Activated T-helper 1 cell treated with anti-CD3 and anti-CD28 coated beads, Interleukin-12 subunit alpha, Interleukin-12 subunit beta, Interleukin-2, Interleukin-4 antibody, amounts not matched to agents 30 ng/mL and 10 ng/mL and 1 ng/mL, durations not matched to agents 14 hours and 24 hours and 36 hours (primary cell): Measurements from ENCODE around the gene GGT1. TPM values are rescaled to one million over a fixed set of nuclear protein-coding genes. Genes with fewer than 3 reads are reported as not detected.
"Not testable (repeated sequence)": the region's sequence is repeated elsewhere in the genome, so short reads cannot be mapped to it uniquely, and the experiment has no call there.

ENCODE experiments used
- DNase-seq: peaks from one replicate; pipeline ENCODE4 v3.0.0; 2021; ENCODE audit warnings: low spot score
- H3K27ac Mint-ChIP-seq: one replicate; pipeline ENCODE4 v1.8.0; 2021; ENCODE audit warnings: mild to moderate bottlenecking, mixed read lengths
- H3K27me3 Mint-ChIP-seq: one replicate; pipeline ENCODE4 v1.8.0; 2022; ENCODE audit warnings: mild to moderate bottlenecking, moderate library complexity, mixed read lengths; ENCODE audit not compliant: insufficient read depth
- H3K36me3 Mint-ChIP-seq: one replicate; pipeline ENCODE4 v1.8.0; 2021; ENCODE audit warnings: low read depth, mixed read lengths
- H3K4me1 Mint-ChIP-seq: one replicate; pipeline ENCODE4 v1.8.0; 2021; ENCODE audit warnings: low read depth, mixed read lengths
- H3K4me3 Mint-ChIP-seq: one replicate; pipeline ENCODE4 v1.8.0; 2021; ENCODE audit warnings: mild to moderate bottlenecking, moderate library complexity, mixed read lengths
- H3K9me3 Mint-ChIP-seq: one replicate; pipeline ENCODE4 v1.8.0; 2021; ENCODE audit warnings: mixed read lengths
- intact Hi-C: fragments of 100-400 bp; cut with micrococcal nuclease; formaldehyde crosslinking; loops from one replicate; pipeline ENCODE4 v1.15.1; 2024
- total RNA-seq: library from RNA; stranded (reverse); gene quantifications from 2 replicates; pipeline ENCODE4 v1.2.3, GENCODE V29; 2022

The GGT1 gene
- total RNA-seq, 1 donor from 2014 or later, result 61.0 TPM

GRCh38 chr22:24597076-24597475, 5.9 kb upstream of the GGT1 start:
- H3K36me3 Mint-ChIP-seq, H3K9me3 Mint-ChIP-seq, H3K27me3 Mint-ChIP-seq, intact Hi-C loops, H3K4me3 Mint-ChIP-seq, DNase-seq, H3K27ac Mint-ChIP-seq: not testable (repeated sequence)
- peaks cover 15% of the 10 kb centered on the region for H3K4me1 Mint-ChIP-seq

DNA sequence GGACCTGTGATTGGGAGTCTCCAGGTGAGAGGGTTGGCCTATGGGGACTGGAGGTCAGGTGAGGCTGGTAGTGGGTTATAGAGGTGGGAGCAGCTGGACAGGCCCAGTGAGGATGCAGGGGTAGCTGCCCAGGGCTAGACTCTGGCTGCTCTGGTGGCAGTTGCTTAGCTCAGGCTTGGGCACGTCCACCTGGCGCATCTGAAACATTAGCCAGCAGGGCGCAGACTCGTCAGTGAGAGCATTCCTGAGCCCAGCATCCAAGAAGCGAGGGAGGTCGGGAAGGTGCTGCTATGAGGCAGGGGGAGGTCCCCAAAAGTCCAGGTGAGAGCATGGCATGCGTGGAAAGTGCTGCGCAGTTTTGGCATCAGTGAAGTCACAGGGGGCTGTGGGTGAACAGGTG, 3.5 kb upstream of the GGT1 start:
- Mint-ChIP-seq H3K9me3 (no peaks in the 10 kb centered on the region), H3K27me3 (peaks cover under 1% of the 10 kb centered on the region), H3K4me1 (peaks cover 30% of the 10 kb centered on the region), H3K4me3 (no peak overlapping the region), H3K36me3 (no peaks in the 10 kb centered on the region), H3K27ac (no peak overlapping the region)
- intact Hi-C loops, result no loop called here
- DNase-seq, result no peak

- H3K27ac Mint-ChIP-seq, H3K36me3 Mint-ChIP-seq, H3K4me3 Mint-ChIP-seq, intact Hi-C loops, H3K27me3 Mint-ChIP-seq, H3K9me3 Mint-ChIP-seq, DNase-seq: not testable (repeated sequence)
- peaks cover 33% of the 10 kb centered on the region for H3K4me1 Mint-ChIP-seq
Measured at GRCh38 chr22:24599958-24600715, 2.9 kb upstream of the GGT1 start.

GRCh38 chr22:24601217-24602104, 1.5 kb upstream of the GGT1 start:
- no peak overlapping the region for H3K4me3 Mint-ChIP-seq
- no peaks in the 10 kb centered on the region for H3K9me3 Mint-ChIP-seq
- no peak for DNase-seq
- intact Hi-C loops, result no loop called here
- H3K36me3 Mint-ChIP-seq, result no peaks in the 10 kb centered on the region
- no peaks in the 10 kb centered on the region for H3K27me3 Mint-ChIP-seq
- H3K27ac Mint-ChIP-seq, result no peak overlapping the region
- peaks cover 33% of the 10 kb centered on the region for H3K4me1 Mint-ChIP-seq

GRCh38 chr22:24602105-24602749, 766 bp upstream of the GGT1 start:
- DNase-seq, H3K9me3 Mint-ChIP-seq, H3K27me3 Mint-ChIP-seq, H3K4me3 Mint-ChIP-seq, intact Hi-C loops, H3K27ac Mint-ChIP-seq, H3K36me3 Mint-ChIP-seq: not testable (repeated sequence)
- peaks cover 34% of the 10 kb centered on the region for H3K4me1 Mint-ChIP-seq

- H3K27me3 Mint-ChIP-seq, H3K9me3 Mint-ChIP-seq, intact Hi-C loops, DNase-seq, H3K36me3 Mint-ChIP-seq: not testable (repeated sequence)
- Mint-ChIP-seq H3K27ac (peak overlapping the region; percentile 77), H3K4me1 (peaks cover 45% of the 10 kb centered on the region), H3K4me3 (peak overlapping the region; percentile 58)
Measured at GRCh38 chr22:24603770-24604629, 1.0 kb downstream of the GGT1 start.

- Mint-ChIP-seq H3K4me1 (peaks cover 40% of the 10 kb centered on the region), H3K27ac (peak overlapping the region; percentile 57)
- not testable (repeated sequence) for H3K9me3 Mint-ChIP-seq
Measured at GRCh38 chr22:24606340-24606739, 3.3 kb downstream of the GGT1 start.

DNA sequence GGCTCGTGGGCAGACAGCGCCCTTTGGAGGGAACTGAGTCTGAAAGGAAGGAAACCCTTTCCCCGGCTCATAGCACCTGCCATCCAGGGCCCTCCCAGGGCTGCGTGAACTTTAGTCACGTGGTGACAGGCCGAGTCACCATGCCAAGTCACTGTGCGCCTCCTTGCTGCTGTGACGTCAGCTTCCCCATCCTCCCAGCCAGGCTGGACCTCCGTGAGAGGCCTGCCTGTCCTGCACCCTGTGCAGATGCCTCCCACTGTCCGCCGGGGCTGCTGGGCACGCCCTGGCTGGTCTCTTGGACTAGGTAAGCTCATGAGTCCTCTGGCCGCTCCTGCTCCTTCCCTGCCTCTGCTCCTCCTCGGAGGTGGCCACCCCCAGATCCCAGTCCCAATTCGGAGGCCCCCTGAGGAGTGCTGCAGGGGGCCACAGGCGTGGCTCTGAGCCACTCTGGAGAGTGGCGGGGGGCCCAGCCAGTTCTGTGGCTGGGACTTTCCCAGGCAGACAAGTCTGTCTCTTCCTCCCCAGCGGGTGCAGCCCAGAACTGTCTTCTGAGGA, 4.5 kb downstream of the GGT1 start:
- not testable (repeated sequence) for H3K9me3 Mint-ChIP-seq, H3K27me3 Mint-ChIP-seq, H3K36me3 Mint-ChIP-seq
- peaks cover 37% of the 10 kb centered on the region for H3K4me1 Mint-ChIP-seq
- DNase-seq, result peak; percentile 42
- peak overlapping the region; percentile 100 for H3K27ac Mint-ChIP-seq
- intact Hi-C loops, result loop anchor here (2.0 kb wide), 1 partner anchor 53 kb away; the partner anchor contains the start of genes GUCD1 and SNRPD3
- H3K4me3 Mint-ChIP-seq, result peak overlapping the region; percentile 92

More at GRCh38 chr22:24606340-24606739, 3.3 kb downstream of the GGT1 start:
- not testable (repeated sequence) for H3K4me3 Mint-ChIP-seq, H3K27me3 Mint-ChIP-seq, DNase-seq, H3K36me3 Mint-ChIP-seq
- intact Hi-C loops, result loop anchor here (2.0 kb wide), 1 partner anchor 52 kb away; the partner anchor contains the start of genes GUCD1 and SNRPD3

DNA sequence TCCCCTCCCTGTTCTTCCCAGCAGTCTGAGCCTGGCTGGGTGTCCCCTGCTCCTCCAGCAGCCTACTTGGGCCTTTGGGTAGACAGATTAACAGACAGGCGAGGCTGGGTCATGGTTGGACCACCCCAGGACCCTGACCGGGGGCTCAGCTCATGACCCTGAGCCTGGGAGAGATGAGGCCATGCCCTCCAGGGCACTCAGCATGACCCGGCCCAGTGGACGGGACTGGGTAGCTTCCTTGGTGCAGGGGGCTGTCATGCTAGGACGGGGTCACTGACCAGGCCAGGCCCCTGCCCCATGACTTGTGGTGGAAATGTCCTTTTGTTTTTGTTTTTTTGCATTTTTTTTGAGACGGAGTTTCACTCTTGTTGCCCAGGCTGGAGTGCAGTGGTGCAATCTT, 5.3 kb downstream of the GGT1 start:
- H3K9me3 Mint-ChIP-seq, H3K36me3 Mint-ChIP-seq, intact Hi-C loops, DNase-seq, H3K27me3 Mint-ChIP-seq: not testable (repeated sequence)
- H3K27ac Mint-ChIP-seq, result peak overlapping the region; percentile 100
- peak overlapping the region; percentile 92 for H3K4me3 Mint-ChIP-seq
- peaks cover 33% of the 10 kb centered on the region for H3K4me1 Mint-ChIP-seq

GRCh38 chr22:24609888-24610287, 6.9 kb downstream of the GGT1 start:
- intact Hi-C loops, H3K27me3 Mint-ChIP-seq, H3K36me3 Mint-ChIP-seq, H3K4me3 Mint-ChIP-seq, H3K9me3 Mint-ChIP-seq, H3K27ac Mint-ChIP-seq, DNase-seq: not testable (repeated sequence)
- H3K4me1 Mint-ChIP-seq, result peaks cover 18% of the 10 kb centered on the region

DNA sequence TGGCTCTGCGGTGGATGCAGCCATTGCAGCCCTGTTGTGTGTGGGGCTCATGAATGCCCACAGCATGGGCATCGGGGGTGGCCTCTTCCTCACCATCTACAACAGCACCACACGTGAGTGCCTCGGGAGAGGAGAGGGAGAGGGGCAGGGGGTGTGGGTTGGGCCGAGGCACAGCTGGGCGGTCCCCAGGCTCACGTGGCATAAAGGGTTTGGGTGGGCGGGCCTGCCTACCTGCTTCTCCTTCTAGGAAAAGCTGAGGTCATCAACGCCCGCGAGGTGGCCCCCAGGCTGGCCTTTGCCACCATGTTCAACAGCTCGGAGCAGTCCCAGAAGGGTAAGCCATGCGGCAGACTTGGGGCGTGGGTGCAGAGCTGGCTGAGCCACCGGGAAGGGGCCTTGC, 11.8 kb downstream of the GGT1 start:
- H3K27ac Mint-ChIP-seq, H3K4me1 Mint-ChIP-seq, DNase-seq, H3K4me3 Mint-ChIP-seq, intact Hi-C loops, H3K9me3 Mint-ChIP-seq, H3K27me3 Mint-ChIP-seq: not testable (repeated sequence)
- peaks cover 15% of the 10 kb centered on the region for H3K36me3 Mint-ChIP-seq

DNA sequence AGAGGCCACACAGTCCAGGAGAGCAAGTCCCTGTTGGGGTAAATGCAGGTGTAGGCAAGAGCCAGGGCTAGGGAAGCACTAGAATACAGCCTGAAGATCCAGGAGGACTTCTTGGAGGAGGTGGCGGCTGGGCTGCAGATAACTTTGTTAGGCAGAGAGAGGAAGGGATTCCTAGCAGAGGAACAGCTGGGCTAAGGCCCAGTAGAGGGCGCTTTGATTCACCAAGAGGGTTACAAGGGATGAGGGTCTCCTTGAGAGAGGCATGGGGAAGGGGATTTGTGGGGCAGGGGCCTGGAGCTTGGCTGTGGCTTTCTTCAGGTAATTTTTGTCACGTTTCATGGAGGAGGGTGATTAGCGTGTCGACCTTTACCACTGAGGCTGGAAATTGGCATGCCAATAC, 18.3 kb downstream of the GGT1 start:
- H3K27ac Mint-ChIP-seq, H3K27me3 Mint-ChIP-seq, H3K4me1 Mint-ChIP-seq, intact Hi-C loops, DNase-seq, H3K4me3 Mint-ChIP-seq, H3K9me3 Mint-ChIP-seq: not testable (repeated sequence)
- peaks cover 13% of the 10 kb centered on the region for H3K36me3 Mint-ChIP-seq
